K562 (cell line): ENCODE data around the gene CMBL. TPM values are rescaled to one million over a fixed set of nuclear protein-coding genes. Genes with fewer than 3 reads are reported as not detected.

ENCODE experiments used
- ARID1B ChIP-seq: fragments of 450-650 bp; IDR thresholded peaks from 2 replicates; pipeline ENCODE4 v1.6.1; 2016; ENCODE audit warnings: antibody characterized with exemption, mild to moderate bottlenecking, inconsistent platforms
- C11orf30 ChIP-seq: fragments of 450-650 bp; IDR thresholded peaks from 2 replicates; pipeline ENCODE4 v1.6.1; 2016; ENCODE audit warnings: low read depth, mild to moderate bottlenecking
- CEBPB ChIP-seq: fragments of 450-650 bp; IDR thresholded peaks from 2 replicates; pipeline ENCODE4 v1.6.1; 2016; ENCODE audit warnings: missing genetic modification characterization, missing compliant biosample characterization
- CTBP1 ChIP-seq: fragments of 450-650 bp; IDR thresholded peaks from 2 replicates; pipeline ENCODE4 v1.6.1; 2016; ENCODE audit warnings: borderline replicate concordance
- EP300 ChIP-seq: IDR thresholded peaks from 2 replicates; pipeline ENCODE4 v1.6.1; 2012; ENCODE audit warnings: low read length, improper control_type of control experiment
- FOXK1 ChIP-seq: sonication (generic); formaldehyde crosslinking; IDR thresholded peaks from 2 replicates; pipeline ENCODE4 v1.8.0; 2022; ENCODE audit warnings: missing genetic modification reagents, mild to moderate bottlenecking, borderline replicate concordance
- HDAC2 ChIP-seq: fragments of 450-650 bp; IDR thresholded peaks from 2 replicates; pipeline ENCODE4 v1.6.1; 2016; ENCODE audit warnings: mild to moderate bottlenecking
- KAT2B ChIP-seq: IDR thresholded peaks from one replicate; pipeline ENCODE4 v1.6.1; 2012; ENCODE audit warnings: low read depth, mild to moderate bottlenecking, control low read depth, inconsistent platforms, low read length, moderate library complexity
- PHTF2 ChIP-seq: fragments of 250-450 bp; sonication (Bioruptor Pico); IDR thresholded peaks from 2 replicates; pipeline ENCODE4 v1.5.0; 2021; ENCODE audit warnings: mild to moderate bottlenecking
- RBM17 ChIP-seq: fragments of 200-400 bp; formaldehyde crosslinking; IDR thresholded peaks from 2 replicates; pipeline ENCODE4 v1.6.1; 2017; ENCODE audit warnings: low read depth, mild to moderate bottlenecking, low read length, borderline replicate concordance
- SMARCA4 ChIP-seq: fragments of 450-650 bp; IDR thresholded peaks from 2 replicates; pipeline ENCODE4 v1.6.1; 2016
- SNRNP70 ChIP-seq: fragments of 200-400 bp; formaldehyde crosslinking; optimal IDR thresholded peaks from 2 replicates; pipeline ENCODE3; 2017; ENCODE audit warnings: low read depth, low read length
- SRF ChIP-seq, 2 experiments: fragments of 250-450, 450-650 bp in 1 of 2; sonication (Bioruptor Pico) in 1 of 2; sonication (generic) in 1 of 2; formaldehyde crosslinking; IDR thresholded peaks; 2 replicates each; pipeline versions ENCODE4 v1.5.0 to v1.5.1; 2020 to 2022; ENCODE audit warnings: mild to moderate bottlenecking in 1 of 2, missing genetic modification reagents in 1 of 2
- TFAM ChIP-seq: fragments of 250-450 bp; sonication (Bioruptor Pico); conservative IDR thresholded peaks from 2 replicates; pipeline ENCODE4 v1.5.0; 2021; ENCODE audit warnings: mild to moderate bottlenecking, moderate library complexity
- XRCC3 ChIP-seq: fragments of 450-650 bp; IDR thresholded peaks from 2 replicates; pipeline ENCODE4 v1.6.1; 2017; ENCODE audit warnings: mild to moderate bottlenecking, moderate library complexity
- ZNF140 ChIP-seq: fragments of 250-450 bp; sonication (Bioruptor Pico); IDR thresholded peaks from 2 replicates; pipeline ENCODE4 v1.8.0; 2021; ENCODE audit warnings: moderate library complexity, mild to moderate bottlenecking, inconsistent platforms
- polyA plus RNA-seq, 8 experiments: library from polyadenylated mRNA; depleted of rRNA in 4 of 8; stranded (reverse) in 5 of 8; unstranded in 3 of 8; fragments of >200 nt; fragmentation: Nextera tagmentation in 2 of 8; fragmentation: Illumina TruSeq in 1 of 8; extraction: Ambion mirVana in 2 of 8; extraction: Trizol in 1 of 8; gene quantifications; 2 replicates each; pipeline versions ENCODE4 v1.2.1 to v1.2.3, GENCODE V29; 2011 to 2014; ENCODE audit warnings: inconsistent platforms in 1 of 8, missing spikeins in 1 of 8
- total RNA-seq, 7 experiments: library from RNA; depleted of rRNA in 6 of 7; stranded (reverse); fragments of >200 nt in 6 of 7; fragmentation: Illumina TruSeq in 2 of 7; extraction: Trizol in 2 of 7; gene quantifications; 2 replicates each; pipeline versions ENCODE4 v1.2.1 to v1.2.3, GENCODE V29; 2011 to 2021; ENCODE audit warnings: low replicate concordance in 1 of 7
- TF ChIP-seq, protein P1 (sequence below), 2 experiments: IDR thresholded peaks; 2 replicates each; pipeline ENCODE4 v1.6.1; 2012; ENCODE audit warnings: improper control_type of control experiment in 2 of 2, low read depth in 2 of 2, low read length in 2 of 2, borderline replicate concordance in 1 of 2
- TF ChIP-seq, protein P2 (sequence below): sonication (generic); formaldehyde crosslinking; IDR thresholded peaks from 2 replicates; pipeline ENCODE4 v1.8.1; 2023; ENCODE audit warnings: mild to moderate bottlenecking, missing genetic modification reagents
- TF ChIP-seq, protein P3 (sequence below): fragments of 450-650 bp; formaldehyde crosslinking; IDR thresholded peaks from 2 replicates; pipeline ENCODE4 v1.4.0; 2022; ENCODE audit warnings: missing genetic modification characterization
- TF ChIP-seq, protein P4 (sequence below): fragments of 450-650 bp; IDR thresholded peaks from 2 replicates; pipeline ENCODE4 v1.6.1; 2018; ENCODE audit not compliant: partially characterized antibody

The CMBL gene
- total and polyA plus RNA-seq, 9 of the 15 experiments (the other 6 are each of a cell fraction or from before 2014, with no cell fraction given) = 22.6 to 192 (median 71.1) TPM

DNA sequence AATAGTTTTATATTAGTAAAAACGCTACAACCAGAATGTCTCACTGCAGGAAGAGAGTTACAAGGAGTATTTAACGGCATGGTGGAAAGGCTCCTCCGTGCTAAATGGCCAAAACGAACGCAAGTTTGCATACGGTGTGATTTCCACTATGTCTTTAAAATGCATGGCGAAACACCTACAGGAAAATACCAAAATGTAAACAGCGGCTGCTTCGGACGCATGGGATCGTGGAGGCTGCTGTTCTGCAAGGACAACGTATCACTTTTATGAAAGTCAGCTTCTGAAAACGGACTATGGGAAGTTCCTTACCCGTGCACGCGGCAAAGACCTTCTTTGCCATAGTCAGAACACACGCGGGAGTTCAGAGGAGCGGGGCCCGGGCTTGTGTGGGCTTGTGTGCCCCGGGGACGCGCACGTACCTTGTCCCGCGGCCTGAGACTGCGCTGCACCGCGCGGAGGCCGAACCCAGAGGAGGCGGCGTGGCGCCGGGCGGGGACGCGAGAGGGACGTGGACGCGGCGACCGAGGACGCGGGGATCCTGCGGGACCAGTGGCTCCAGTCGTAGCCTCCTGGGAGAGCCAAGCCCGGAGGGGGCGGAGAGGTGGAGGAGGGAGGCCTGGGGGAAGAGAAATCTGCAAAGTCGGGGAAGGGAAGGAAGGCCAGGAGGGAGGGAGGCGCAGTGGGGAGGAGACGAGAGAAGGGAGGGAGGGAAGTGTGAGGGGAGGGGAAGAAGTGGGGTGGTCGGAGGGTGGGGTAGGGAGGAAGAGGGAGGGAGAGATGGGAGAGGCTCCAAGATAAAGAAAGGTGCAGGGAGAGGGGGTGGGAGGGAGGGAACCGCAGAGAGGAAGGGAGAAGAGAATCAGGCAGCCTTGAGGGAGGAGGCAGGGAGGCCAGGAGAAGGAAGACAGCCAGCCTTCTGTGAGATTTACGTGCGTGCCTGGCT lies at the start of gene CMBL (continued):
- TF ChIP-seq, protein P1, sequence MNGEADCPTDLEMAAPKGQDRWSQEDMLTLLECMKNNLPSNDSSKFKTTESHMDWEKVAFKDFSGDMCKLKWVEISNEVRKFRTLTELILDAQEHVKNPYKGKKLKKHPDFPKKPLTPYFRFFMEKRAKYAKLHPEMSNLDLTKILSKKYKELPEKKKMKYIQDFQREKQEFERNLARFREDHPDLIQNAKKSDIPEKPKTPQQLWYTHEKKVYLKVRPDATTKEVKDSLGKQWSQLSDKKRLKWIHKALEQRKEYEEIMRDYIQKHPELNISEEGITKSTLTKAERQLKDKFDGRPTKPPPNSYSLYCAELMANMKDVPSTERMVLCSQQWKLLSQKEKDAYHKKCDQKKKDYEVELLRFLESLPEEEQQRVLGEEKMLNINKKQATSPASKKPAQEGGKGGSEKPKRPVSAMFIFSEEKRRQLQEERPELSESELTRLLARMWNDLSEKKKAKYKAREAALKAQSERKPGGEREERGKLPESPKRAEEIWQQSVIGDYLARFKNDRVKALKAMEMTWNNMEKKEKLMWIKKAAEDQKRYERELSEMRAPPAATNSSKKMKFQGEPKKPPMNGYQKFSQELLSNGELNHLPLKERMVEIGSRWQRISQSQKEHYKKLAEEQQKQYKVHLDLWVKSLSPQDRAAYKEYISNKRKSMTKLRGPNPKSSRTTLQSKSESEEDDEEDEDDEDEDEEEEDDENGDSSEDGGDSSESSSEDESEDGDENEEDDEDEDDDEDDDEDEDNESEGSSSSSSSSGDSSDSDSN (IDR thresholded peaks at IDR 0.05; ENCODE audit: borderline replicate concordance in 1 of 2, low read depth in 2 of 2, low read length in 2 of 2) = peak; percentile 97 to 98
- TF ChIP-seq CTBP1 (peak; percentile 89), KAT2B (no peak), TFAM (CRISPR knock-in tag) (no peak), ZNF140 (no peak), RBM17 (no peak), ARID1B (peak; percentile 43), SNRNP70 (no peak), HDAC2 (peak; percentile 87; the same call in 1 of the 2 replicates), EP300 (peak; percentile 42), SMARCA4 (peak; percentile 65), CEBPB (tag) (no peak), XRCC3 (no peak), C11orf30 (no peak), SRF (CRISPR knock-in tag; IDR thresholded peaks at IDR 0.05) (peak in 1 of 2 experiments; percentile 54; a peak in 2 of 4 replicates), PHTF2 (CRISPR knock-in tag) (no peak), FOXK1 (CRISPR knock-in tag) (peak; percentile 91)
- TF ChIP-seq, protein P2, sequence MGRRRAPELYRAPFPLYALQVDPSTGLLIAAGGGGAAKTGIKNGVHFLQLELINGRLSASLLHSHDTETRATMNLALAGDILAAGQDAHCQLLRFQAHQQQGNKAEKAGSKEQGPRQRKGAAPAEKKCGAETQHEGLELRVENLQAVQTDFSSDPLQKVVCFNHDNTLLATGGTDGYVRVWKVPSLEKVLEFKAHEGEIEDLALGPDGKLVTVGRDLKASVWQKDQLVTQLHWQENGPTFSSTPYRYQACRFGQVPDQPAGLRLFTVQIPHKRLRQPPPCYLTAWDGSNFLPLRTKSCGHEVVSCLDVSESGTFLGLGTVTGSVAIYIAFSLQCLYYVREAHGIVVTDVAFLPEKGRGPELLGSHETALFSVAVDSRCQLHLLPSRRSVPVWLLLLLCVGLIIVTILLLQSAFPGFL (CRISPR knock-in tag) = no peak
- TF ChIP-seq, protein P3, sequence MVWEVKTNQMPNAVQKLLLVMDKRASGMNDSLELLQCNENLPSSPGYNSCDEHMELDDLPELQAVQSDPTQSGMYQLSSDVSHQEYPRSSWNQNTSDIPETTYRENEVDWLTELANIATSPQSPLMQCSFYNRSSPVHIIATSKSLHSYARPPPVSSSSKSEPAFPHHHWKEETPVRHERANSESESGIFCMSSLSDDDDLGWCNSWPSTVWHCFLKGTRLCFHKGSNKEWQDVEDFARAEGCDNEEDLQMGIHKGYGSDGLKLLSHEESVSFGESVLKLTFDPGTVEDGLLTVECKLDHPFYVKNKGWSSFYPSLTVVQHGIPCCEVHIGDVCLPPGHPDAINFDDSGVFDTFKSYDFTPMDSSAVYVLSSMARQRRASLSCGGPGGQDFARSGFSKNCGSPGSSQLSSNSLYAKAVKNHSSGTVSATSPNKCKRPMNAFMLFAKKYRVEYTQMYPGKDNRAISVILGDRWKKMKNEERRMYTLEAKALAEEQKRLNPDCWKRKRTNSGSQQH (CRISPR knock-in tag) = no peak
- TF ChIP-seq, protein P4, sequence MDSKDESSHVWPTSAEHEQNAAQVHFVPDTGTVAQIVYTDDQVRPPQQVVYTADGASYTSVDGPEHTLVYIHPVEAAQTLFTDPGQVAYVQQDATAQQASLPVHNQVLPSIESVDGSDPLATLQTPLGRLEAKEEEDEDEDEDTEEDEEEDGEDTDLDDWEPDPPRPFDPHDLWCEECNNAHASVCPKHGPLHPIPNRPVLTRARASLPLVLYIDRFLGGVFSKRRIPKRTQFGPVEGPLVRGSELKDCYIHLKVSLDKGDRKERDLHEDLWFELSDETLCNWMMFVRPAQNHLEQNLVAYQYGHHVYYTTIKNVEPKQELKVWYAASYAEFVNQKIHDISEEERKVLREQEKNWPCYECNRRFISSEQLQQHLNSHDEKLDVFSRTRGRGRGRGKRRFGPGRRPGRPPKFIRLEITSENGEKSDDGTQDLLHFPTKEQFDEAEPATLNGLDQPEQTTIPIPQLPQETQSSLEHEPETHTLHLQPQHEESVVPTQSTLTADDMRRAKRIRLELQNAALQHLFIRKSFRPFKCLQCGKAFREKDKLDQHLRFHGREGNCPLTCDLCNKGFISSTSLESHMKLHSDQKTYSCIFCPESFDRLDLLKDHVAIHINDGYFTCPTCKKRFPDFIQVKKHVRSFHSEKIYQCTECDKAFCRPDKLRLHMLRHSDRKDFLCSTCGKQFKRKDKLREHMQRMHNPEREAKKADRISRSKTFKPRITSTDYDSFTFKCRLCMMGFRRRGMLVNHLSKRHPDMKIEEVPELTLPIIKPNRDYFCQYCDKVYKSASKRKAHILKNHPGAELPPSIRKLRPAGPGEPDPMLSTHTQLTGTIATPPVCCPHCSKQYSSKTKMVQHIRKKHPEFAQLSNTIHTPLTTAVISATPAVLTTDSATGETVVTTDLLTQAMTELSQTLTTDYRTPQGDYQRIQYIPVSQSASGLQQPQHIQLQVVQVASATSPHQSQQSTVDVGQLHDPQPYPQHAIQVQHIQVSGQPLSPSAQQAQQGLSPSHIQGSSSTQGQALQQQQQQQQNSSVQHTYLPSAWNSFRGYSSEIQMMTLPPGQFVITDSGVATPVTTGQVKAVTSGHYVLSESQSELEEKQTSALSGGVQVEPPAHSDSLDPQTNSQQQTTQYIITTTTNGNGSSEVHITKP = peak; percentile 67
